HG03045 (cell line): Measurements from ENCODE around the gene CAPN6.

ENCODE experiments used
- ATAC-seq: cut with Tn5 transposase; IDR thresholded peaks from one replicate; pipeline ENCODE4 v1.9.1; 2021; ENCODE audit warnings: mild to moderate bottlenecking, moderate library complexity; ENCODE audit not compliant: unreplicated experiment

Gene CAPN6

DNA sequence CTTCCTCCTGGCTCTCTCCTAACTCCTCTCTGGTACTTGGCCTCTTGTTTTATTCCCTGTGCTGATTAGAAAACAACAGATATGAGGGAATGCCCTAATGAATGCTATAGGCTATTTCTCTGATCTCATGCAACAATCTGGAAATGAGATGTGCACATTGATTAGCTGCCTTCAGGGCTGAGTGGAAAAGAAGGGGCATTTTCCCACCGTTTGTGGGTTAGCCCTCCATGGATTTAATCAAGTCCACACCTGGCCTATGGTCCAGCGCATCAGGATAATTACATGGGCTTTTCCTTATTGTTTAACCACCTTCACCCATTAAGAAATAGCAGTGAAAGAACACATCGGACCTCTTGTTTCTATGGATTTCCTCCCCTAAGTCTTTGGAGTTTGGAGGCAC lies 70.0 kb downstream of the CAPN6 start:
- ATAC-seq: no peak

DNA sequence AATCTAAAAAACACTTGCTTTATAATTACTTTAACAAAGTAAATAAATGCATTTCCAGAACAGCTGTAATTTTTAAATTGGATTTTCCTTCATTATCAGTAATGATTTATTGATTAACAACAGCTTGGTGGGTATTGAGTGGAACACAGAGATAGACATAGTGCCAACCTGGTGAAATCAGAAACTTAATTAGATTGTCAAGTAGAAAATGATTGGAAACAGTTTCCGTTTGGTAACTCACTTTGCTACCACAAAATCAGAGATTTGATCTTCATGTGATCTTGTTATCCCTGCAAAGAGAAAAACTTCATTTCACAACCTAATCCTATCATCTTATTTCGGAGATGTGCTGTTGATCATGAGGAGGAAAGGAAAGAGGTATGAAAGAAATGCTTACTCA lies 70.8 kb downstream of the CAPN6 start:
- ATAC-seq: no peak
